ENCODE measurements around the gene CNTNAP1. TPM values are rescaled to one million over a fixed set of nuclear protein-coding genes. Genes with fewer than 3 reads are reported as not detected.

Gene CNTNAP1
- total and polyA plus RNA-seq, 10 of the 15 experiments (the other 5 are each of a cell fraction or from before 2014, with no cell fraction given): 0.95 to 29.9 (median 10.4) TPM

DNA sequence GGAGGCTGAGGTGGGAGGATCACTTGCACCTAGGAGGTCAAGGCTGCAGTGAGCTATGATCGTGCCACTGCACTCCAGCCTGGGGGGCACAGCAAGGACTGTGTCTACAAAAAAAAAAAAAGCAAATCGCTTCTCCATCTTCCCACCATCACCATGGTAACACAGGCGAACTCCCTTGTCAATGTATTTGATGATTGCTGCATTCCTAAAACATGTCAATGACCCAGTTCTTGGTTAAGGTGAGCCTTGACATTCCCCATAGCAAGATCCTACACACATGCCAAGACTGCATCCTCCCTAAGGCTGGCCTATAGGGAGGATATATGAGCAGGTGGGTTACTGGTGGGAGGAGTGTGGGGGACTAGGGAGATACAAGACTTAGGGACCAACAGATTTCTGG, 12.2 kb downstream of the CNTNAP1 start:
- ATAC-seq: no peak
- ChIA-PET RAD21 (ENCODE audit: unreplicated experiment) (no interaction called here), POLR2A (interaction anchor here (0.7 to 1.2 kb wide), 2 partner anchors 11 to 108 kb away, joined by 4 to 6 read pairs; no protein-coding TSS in a partner anchor), CTCF (interaction anchor here (2.4 kb wide), 1 partner anchor 14 kb away, joined by 7 read pairs; no protein-coding TSS in a partner anchor), SMC1A (ENCODE audit: uncharacterized antibody, unreplicated experiment) (no interaction called here)
- peaks cover 20 to 32% of the 10 kb centered on the region in 2 experiments for H3K36me3 ChIP-seq (ENCODE audit: control insufficient read depth in 2 of 2, insufficient read depth in 2 of 2, low read length in 1 of 2)
- TF ChIP-seq RUNX3 (IDR thresholded peaks at IDR 0.05; ENCODE audit: low read length): no peak
- TF ChIP-seq CBX3 (IDR thresholded peaks at IDR 0.05; ENCODE audit: borderline replicate concordance, low read depth): no peak
- TF ChIP-seq, protein P1, sequence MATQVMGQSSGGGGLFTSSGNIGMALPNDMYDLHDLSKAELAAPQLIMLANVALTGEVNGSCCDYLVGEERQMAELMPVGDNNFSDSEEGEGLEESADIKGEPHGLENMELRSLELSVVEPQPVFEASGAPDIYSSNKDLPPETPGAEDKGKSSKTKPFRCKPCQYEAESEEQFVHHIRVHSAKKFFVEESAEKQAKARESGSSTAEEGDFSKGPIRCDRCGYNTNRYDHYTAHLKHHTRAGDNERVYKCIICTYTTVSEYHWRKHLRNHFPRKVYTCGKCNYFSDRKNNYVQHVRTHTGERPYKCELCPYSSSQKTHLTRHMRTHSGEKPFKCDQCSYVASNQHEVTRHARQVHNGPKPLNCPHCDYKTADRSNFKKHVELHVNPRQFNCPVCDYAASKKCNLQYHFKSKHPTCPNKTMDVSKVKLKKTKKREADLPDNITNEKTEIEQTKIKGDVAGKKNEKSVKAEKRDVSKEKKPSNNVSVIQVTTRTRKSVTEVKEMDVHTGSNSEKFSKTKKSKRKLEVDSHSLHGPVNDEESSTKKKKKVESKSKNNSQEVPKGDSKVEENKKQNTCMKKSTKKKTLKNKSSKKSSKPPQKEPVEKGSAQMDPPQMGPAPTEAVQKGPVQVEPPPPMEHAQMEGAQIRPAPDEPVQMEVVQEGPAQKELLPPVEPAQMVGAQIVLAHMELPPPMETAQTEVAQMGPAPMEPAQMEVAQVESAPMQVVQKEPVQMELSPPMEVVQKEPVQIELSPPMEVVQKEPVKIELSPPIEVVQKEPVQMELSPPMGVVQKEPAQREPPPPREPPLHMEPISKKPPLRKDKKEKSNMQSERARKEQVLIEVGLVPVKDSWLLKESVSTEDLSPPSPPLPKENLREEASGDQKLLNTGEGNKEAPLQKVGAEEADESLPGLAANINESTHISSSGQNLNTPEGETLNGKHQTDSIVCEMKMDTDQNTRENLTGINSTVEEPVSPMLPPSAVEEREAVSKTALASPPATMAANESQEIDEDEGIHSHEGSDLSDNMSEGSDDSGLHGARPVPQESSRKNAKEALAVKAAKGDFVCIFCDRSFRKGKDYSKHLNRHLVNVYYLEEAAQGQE (IDR thresholded peaks at IDR 0.05; ENCODE audit: low read depth, low read length): no peak
- TF ChIP-seq ZNF24 (IDR thresholded peaks at IDR 0.05): no peak
- no peak for TF ChIP-seq SIX5 (IDR thresholded peaks at IDR 0.05; ENCODE audit: low read depth, low read length, severe bottlenecking)
- TF ChIP-seq RCOR1 (conservative IDR thresholded peaks at IDR 0.05; ENCODE audit: low read depth, low read length): no peak
- no peak for TF ChIP-seq STAT3 (IDR thresholded peaks at IDR 0.05; ENCODE audit: low read depth, low read length)
- no peak for TF ChIP-seq PML (IDR thresholded peaks at IDR 0.05; ENCODE audit: low read length)
- TF ChIP-seq CTCF (IDR thresholded peaks at IDR 0.05 in 2 of 3, conservative IDR thresholded peaks at IDR 0.05 in 1 of 3; ENCODE audit: control insufficient read depth in 2 of 3, extremely low read depth in 1 of 3, insufficient read depth in 1 of 3, low read depth in 3 of 3, low read length in 3 of 3): no peak
- 81% methylated on average over 3 of the region's 3 CpGs for WGBS (ENCODE audit: insufficient coverage, insufficient replicate concordance, low lambda C conversion rate, missing lambda C conversion rate)
- no peak overlapping the region for H2AFZ ChIP-seq (ENCODE audit: control insufficient read depth, low read depth, low read length)
- no peak for DNase-seq (ENCODE audit: low read depth, low spot score)
- no peak overlapping the region for H3K27ac ChIP-seq (ENCODE audit: control insufficient read depth, insufficient read depth)
- in situ Hi-C loops (cut with MboI) (no loop called here), intact Hi-C loops (cut with micrococcal nuclease; ENCODE audit: unreplicated experiment) (no loop called here)
- no TSS peak for BruUV-seq (replicated peaks)
- no peak overlapping the region for H3K4me2 ChIP-seq (ENCODE audit: control insufficient read depth, insufficient read depth)
- FAIRE-seq: no peak
- H3K79me2 ChIP-seq (ENCODE audit: control insufficient read depth, insufficient read depth, low read length): no peaks in the 10 kb centered on the region
- no peaks in the 10 kb centered on the region for H3K27me3 ChIP-seq (replicated peaks in 1 of 2; ENCODE audit: control insufficient read depth in 2 of 2, insufficient read depth in 2 of 2, low read length in 1 of 2)
- no peak overlapping the region for H3K4me3 ChIP-seq
- H3K9me3 ChIP-seq (replicated peaks; ENCODE audit: control insufficient read depth, insufficient read depth, low read length): no peaks in the 10 kb centered on the region
- H3K9ac ChIP-seq (ENCODE audit: control insufficient read depth, insufficient read depth, low read length): no peak overlapping the region
- no peaks in the 10 kb centered on the region for H4K20me1 ChIP-seq (ENCODE audit: control insufficient read depth, insufficient read depth)
- H3K4me1 ChIP-seq (ENCODE audit: control insufficient read depth, insufficient read depth, low read length): no peaks in the 10 kb centered on the region

All from GM12878 (cell line).